ENCODE data around the gene RASGRF2.

GRCh38 chr5:80916676-80917075 is 43.5 kb upstream of the RASGRF2 start:
- TF ChIP-seq, protein P1, sequence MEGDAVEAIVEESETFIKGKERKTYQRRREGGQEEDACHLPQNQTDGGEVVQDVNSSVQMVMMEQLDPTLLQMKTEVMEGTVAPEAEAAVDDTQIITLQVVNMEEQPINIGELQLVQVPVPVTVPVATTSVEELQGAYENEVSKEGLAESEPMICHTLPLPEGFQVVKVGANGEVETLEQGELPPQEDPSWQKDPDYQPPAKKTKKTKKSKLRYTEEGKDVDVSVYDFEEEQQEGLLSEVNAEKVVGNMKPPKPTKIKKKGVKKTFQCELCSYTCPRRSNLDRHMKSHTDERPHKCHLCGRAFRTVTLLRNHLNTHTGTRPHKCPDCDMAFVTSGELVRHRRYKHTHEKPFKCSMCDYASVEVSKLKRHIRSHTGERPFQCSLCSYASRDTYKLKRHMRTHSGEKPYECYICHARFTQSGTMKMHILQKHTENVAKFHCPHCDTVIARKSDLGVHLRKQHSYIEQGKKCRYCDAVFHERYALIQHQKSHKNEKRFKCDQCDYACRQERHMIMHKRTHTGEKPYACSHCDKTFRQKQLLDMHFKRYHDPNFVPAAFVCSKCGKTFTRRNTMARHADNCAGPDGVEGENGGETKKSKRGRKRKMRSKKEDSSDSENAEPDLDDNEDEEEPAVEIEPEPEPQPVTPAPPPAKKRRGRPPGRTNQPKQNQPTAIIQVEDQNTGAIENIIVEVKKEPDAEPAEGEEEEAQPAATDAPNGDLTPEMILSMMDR (conservative IDR thresholded peaks at IDR 0.05; ENCODE audit: low read depth, low read length), result no peak
- TF ChIP-seq EZH2 (IDR thresholded peaks at IDR 0.05; ENCODE audit: borderline replicate concordance, low read depth, low read length, poor library complexity, severe bottlenecking), result no peak

All from A673 (cell line).